ENCODE results near the gene SKAP2.

SKAP2 gene

GRCh38 chr7:26864309-26865093, at the start of gene SKAP2:
SKAP2 (minus strand) TSS chr7:26864590; CDS start chr7:26864429, 161 bp downstream.
- peak; percentile 99 for DNase-seq

- no peak for DNase-seq
Measured at GRCh38 chr7:26912933-26913536, 48.6 kb upstream of the SKAP2 start.

- peak in 1 of 2 experiments; percentile 11 for DNase-seq
Measured at GRCh38 chr7:26912338-26912737, 47.9 kb upstream of the SKAP2 start.

GRCh38 chr7:26910221-26910620, 45.8 kb upstream of the SKAP2 start:
- DNase-seq, result no peak

- DNase-seq, result peak in 1 of 2 experiments; percentile 11
Measured at GRCh38 chr7:26900251-26900650, 35.9 kb upstream of the SKAP2 start.

GRCh38 chr7:26899519-26899918, 35.1 kb upstream of the SKAP2 start:
- DNase-seq, result no peak

GRCh38 chr7:26898891-26899290, 34.5 kb upstream of the SKAP2 start:
- DNase-seq, result no peak

- DNase-seq, result no peak
Measured at GRCh38 chr7:26897928-26898327, 33.5 kb upstream of the SKAP2 start.

- no peak for DNase-seq
Measured at GRCh38 chr7:26891400-26892350, 27.3 kb upstream of the SKAP2 start.

GRCh38 chr7:26880852-26881251, 16.5 kb upstream of the SKAP2 start:
- DNase-seq, result no peak

GRCh38 chr7:26879671-26880070, 15.3 kb upstream of the SKAP2 start:
- no peak for DNase-seq

GRCh38 chr7:26868841-26869495, 4.6 kb upstream of the SKAP2 start:
- DNase-seq, result no peak

- peak in 1 of 2 experiments; percentile 81 for DNase-seq
Measured at GRCh38 chr7:26865094-26865388, 651 bp upstream of the SKAP2 start.

GRCh38 chr7:26863518-26864308, 677 bp downstream of the SKAP2 start:
- peak; percentile 72 to 81 for DNase-seq

GRCh38 chr7:26862834-26863233, 1.6 kb downstream of the SKAP2 start:
- DNase-seq, result no peak

- peak in 1 of 2 experiments; percentile 17 for DNase-seq
Measured at GRCh38 chr7:26861050-26861449, 3.3 kb downstream of the SKAP2 start.

- DNase-seq, result no peak
Measured at GRCh38 chr7:26860361-26860760, 4.0 kb downstream of the SKAP2 start.

- DNase-seq, result no peak
Measured at GRCh38 chr7:26859720-26860119, 4.7 kb downstream of the SKAP2 start.

GRCh38 chr7:26858735-26859134, 5.7 kb downstream of the SKAP2 start:
- no peak for DNase-seq

GRCh38 chr7:26858241-26858715, 6.1 kb downstream of the SKAP2 start:
- DNase-seq, result no peak

GRCh38 chr7:26857506-26858240, 6.7 kb downstream of the SKAP2 start:
- no peak for DNase-seq

Measured in Kasumi-1 (cell line).